ENCODE measurements around the gene PTK7.
"Not testable (repeated sequence)": the region's sequence is repeated elsewhere in the genome, so short reads cannot be mapped to it uniquely, and the experiment has no call there.

PTK7 gene

GRCh38 chr6:43081043-43081442 lies 4.9 kb downstream of the PTK7 start:
- Histone ChIP-seq H3K4me2 (ENCODE audit: insufficient read depth, low read length) (no peak overlapping the region), H4K20me1 (ENCODE audit: insufficient read depth, low read length) (peaks cover 60% of the 10 kb centered on the region), H3K36me3 (ENCODE audit: insufficient read depth, low read length) (peaks cover 6% of the 10 kb centered on the region; the same call in 1 of the 2 replicates), H3K9me3 (ENCODE audit: insufficient read depth, low read length, severe bottlenecking) (no peaks in the 10 kb centered on the region), H3K79me2 (ENCODE audit: insufficient read depth, low read length) (peaks cover 85% of the 10 kb centered on the region), H3K27me3 (ENCODE audit: insufficient read depth, low read length, poor library complexity) (no peaks in the 10 kb centered on the region), H3K4me1 (ENCODE audit: insufficient read depth, low read length) (peaks cover 13% of the 10 kb centered on the region), H2AFZ (ENCODE audit: low read depth, low read length) (no peak overlapping the region), H3K27ac (ENCODE audit: low read length) (no peak overlapping the region), H3K4me3 (ENCODE audit: low read depth in 1 of 2, low read length in 2 of 2) (no peak overlapping the region), H3K9ac (ENCODE audit: low read depth, low read length) (no peak overlapping the region)
- no peak for DNase-seq
- ATAC-seq (ENCODE audit: insufficient read depth, low read depth): no peak
- no peak for TF ChIP-seq EZH2 (IDR thresholded peaks at IDR 0.05; ENCODE audit: borderline replicate concordance, low read depth, low read length, severe bottlenecking)
- TF ChIP-seq CTCF (IDR thresholded peaks at IDR 0.05; ENCODE audit: borderline replicate concordance, extremely low read depth, low read length, poor library complexity, severe bottlenecking): no peak

DNA sequence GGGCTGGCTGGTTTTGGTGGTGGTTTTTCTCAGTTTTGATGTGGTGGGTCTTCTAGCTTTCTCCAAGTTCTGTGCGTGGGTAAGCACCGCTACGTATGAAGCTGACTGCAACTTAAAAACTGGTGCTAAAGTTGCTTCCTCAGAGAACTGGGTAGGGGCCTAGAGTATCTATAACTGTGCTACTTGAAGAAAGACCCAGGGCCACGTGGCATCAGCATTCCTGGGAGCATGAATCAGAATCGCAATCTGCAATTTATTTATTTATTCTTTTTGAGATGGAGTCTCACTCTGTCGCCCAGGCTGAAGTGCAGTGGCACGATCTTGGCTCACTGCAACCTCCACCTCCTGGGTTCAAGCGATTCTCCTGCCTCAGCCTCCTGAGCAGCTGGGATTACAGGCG lies 5.8 kb downstream of the PTK7 start:
- not testable (repeated sequence) for H3K27ac ChIP-seq (ENCODE audit: low read length); H2AFZ ChIP-seq (ENCODE audit: low read depth, low read length); H3K9ac ChIP-seq (ENCODE audit: low read depth, low read length); H3K9me3 ChIP-seq (ENCODE audit: insufficient read depth, low read length, severe bottlenecking); H3K4me2 ChIP-seq (ENCODE audit: insufficient read depth, low read length); H3K4me3 ChIP-seq (ENCODE audit: low read depth in 1 of 2, low read length in 2 of 2); H3K36me3 ChIP-seq (ENCODE audit: insufficient read depth, low read length); H3K27me3 ChIP-seq (ENCODE audit: insufficient read depth, low read length, poor library complexity)
- ATAC-seq (ENCODE audit: insufficient read depth, low read depth) (peak; percentile 50), DNase-seq (peak; percentile 20)
- H3K4me1 ChIP-seq (ENCODE audit: insufficient read depth, low read length): peaks cover 12% of the 10 kb centered on the region
- H4K20me1 ChIP-seq (ENCODE audit: insufficient read depth, low read length): peaks cover 68% of the 10 kb centered on the region
- H3K79me2 ChIP-seq (ENCODE audit: insufficient read depth, low read length): peaks cover 88% of the 10 kb centered on the region

DNA sequence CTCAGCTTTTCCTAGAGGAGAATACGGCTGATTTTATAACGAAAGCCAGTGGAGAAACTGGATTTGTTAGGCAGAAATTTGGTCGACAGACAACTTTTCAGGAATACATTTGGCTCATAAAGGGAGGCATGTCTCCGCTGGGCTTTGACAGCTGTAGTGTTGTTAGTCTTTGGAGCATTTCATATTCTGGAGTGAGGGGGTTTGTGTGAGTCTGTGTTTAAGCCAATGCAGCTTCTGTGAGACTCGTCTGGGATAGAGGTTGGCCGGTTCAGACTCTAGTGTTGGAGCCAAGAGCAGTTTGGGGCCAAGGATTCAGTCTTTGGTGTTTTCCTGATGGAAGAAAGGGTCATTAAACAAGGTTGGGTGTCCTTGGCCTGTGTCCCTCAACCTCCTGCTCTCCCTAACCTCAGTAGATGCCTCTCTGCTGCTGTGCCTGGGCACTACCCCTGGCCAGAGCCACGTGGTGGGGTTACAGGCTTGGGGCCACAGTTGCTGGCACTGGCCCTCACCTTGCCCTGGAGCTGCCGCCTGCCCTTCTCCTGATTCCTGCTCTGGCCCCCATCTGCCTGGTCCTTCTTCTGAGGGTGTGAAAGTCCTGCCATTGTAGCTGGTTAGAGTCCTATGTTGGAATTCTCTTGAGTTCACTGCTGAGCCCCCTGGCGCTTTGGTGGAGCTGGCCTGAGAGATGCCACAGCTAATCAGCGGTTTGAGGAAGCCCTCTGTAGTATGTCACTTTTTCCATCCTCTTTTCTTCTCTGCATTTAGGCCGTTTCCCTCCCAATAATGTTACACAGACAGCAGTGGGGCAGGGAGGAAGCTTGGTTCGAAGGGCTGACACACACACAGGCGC lies 6.9 kb downstream of the PTK7 start:
- no peaks in the 10 kb centered on the region for H3K27me3 ChIP-seq (ENCODE audit: insufficient read depth, low read length, poor library complexity)
- no peak overlapping the region for H2AFZ ChIP-seq (ENCODE audit: low read depth, low read length)
- H3K79me2 ChIP-seq (ENCODE audit: insufficient read depth, low read length): peaks cover 87% of the 10 kb centered on the region
- H3K9ac ChIP-seq (ENCODE audit: low read depth, low read length): no peak overlapping the region
- peaks cover 1% of the 10 kb centered on the region for H3K4me1 ChIP-seq (ENCODE audit: insufficient read depth, low read length)
- no peak overlapping the region for H3K4me3 ChIP-seq (ENCODE audit: low read depth in 1 of 2, low read length in 2 of 2)
- H3K36me3 ChIP-seq (ENCODE audit: insufficient read depth, low read length): no peaks in the 10 kb centered on the region
- no peak overlapping the region for H3K4me2 ChIP-seq (ENCODE audit: insufficient read depth, low read length)
- no peak overlapping the region for H3K27ac ChIP-seq (ENCODE audit: low read length)
- no peak for ATAC-seq (ENCODE audit: insufficient read depth, low read depth)
- peaks cover 68% of the 10 kb centered on the region for H4K20me1 ChIP-seq (ENCODE audit: insufficient read depth, low read length)
- TF ChIP-seq EZH2 (IDR thresholded peaks at IDR 0.05; ENCODE audit: borderline replicate concordance, low read depth, low read length, severe bottlenecking) (no peak), CTCF (IDR thresholded peaks at IDR 0.05; ENCODE audit: borderline replicate concordance, extremely low read depth, low read length, poor library complexity, severe bottlenecking) (no peak)
- DNase-seq: no peak
- no peaks in the 10 kb centered on the region for H3K9me3 ChIP-seq (ENCODE audit: insufficient read depth, low read length, severe bottlenecking)

- Histone ChIP-seq H3K27me3 (ENCODE audit: insufficient read depth, low read length, poor library complexity) (no peaks in the 10 kb centered on the region), H3K4me3 (ENCODE audit: low read depth in 1 of 2, low read length in 2 of 2) (no peak overlapping the region), H3K4me1 (ENCODE audit: insufficient read depth, low read length) (peaks cover 2% of the 10 kb centered on the region), H3K9ac (ENCODE audit: low read depth, low read length) (no peak overlapping the region), H2AFZ (ENCODE audit: low read depth, low read length) (no peak overlapping the region), H3K9me3 (ENCODE audit: insufficient read depth, low read length, severe bottlenecking) (no peaks in the 10 kb centered on the region), H3K79me2 (ENCODE audit: insufficient read depth, low read length) (peaks cover 87% of the 10 kb centered on the region), H3K36me3 (ENCODE audit: insufficient read depth, low read length) (no peaks in the 10 kb centered on the region), H3K4me2 (ENCODE audit: insufficient read depth, low read length) (no peak overlapping the region), H4K20me1 (ENCODE audit: insufficient read depth, low read length) (peaks cover 85% of the 10 kb centered on the region), H3K27ac (ENCODE audit: low read length) (no peak overlapping the region)
- DNase-seq (no peak), ATAC-seq (ENCODE audit: insufficient read depth, low read depth) (no peak)
- TF ChIP-seq EZH2 (IDR thresholded peaks at IDR 0.05; ENCODE audit: borderline replicate concordance, low read depth, low read length, severe bottlenecking) (no peak), CTCF (IDR thresholded peaks at IDR 0.05; ENCODE audit: borderline replicate concordance, extremely low read depth, low read length, poor library complexity, severe bottlenecking) (no peak)
Observed at GRCh38 chr6:43086022-43086658, 10.0 kb downstream of the PTK7 start.

Data from DND-41 (cell line).